SK-N-SH (cell line): Measurements from ENCODE around the gene CLEC16A. TPM values are rescaled to one million over a fixed set of nuclear protein-coding genes. Genes with fewer than 3 reads are reported as not detected.
A peak's percentile ranks its signal among the peaks of the same experiment; 100 is the strongest.

Source experiments
- CTCF ChIA-PET: fragments of 300-600, 350-600 bp; formaldehyde crosslinking; extraction: SDS; loops from one replicate; lab custom pipeline; 2021; lab: Yijun Ruan, JAX
- POLR2A ChIA-PET: fragments of 350-600 bp; sonication (Branson Sonifier 250); formaldehyde crosslinking; extraction: SDS; loops from one replicate; lab custom pipeline; 2020; ENCODE audit warnings: antibody characterized with exemption, inconsistent platforms; lab: Yijun Ruan, JAX
- DNase-seq: peaks from one replicate; pipeline ENCODE4 v3.0.0; 2012
- H2AFZ ChIP-seq: fragments of 200-600 bp; sonication (generic); 2 replicates; pipeline ENCODE4 v1.8.1; 2016; ENCODE audit warnings: antibody characterized with exemption, mild to moderate bottlenecking, low read depth
- H3F3A ChIP-seq: fragments of 200-600 bp; sonication (generic); replicated peaks from 2 replicates; pipeline ENCODE3; 2016; ENCODE audit warnings: antibody characterized with exemption, mild to moderate bottlenecking; ENCODE audit not compliant: insufficient read depth
- H3K27ac ChIP-seq, 2 experiments: fragments of 200-500 bp in 1 of 2; fragments of 200-600 bp in 1 of 2; sonication (Bioruptor generic) in 1 of 2; sonication (generic), shearing (Covaris generic) in 1 of 2; 2 replicates each; pipeline versions ENCODE4 v1.5.1 to v1.6.1; 2014 to 2016; ENCODE audit warnings: low read depth in 2 of 2, inconsistent platforms in 1 of 2, low read length in 1 of 2, mild to moderate bottlenecking in 1 of 2, mixed read lengths in 1 of 2
- H3K27me3 ChIP-seq: fragments of 200-600 bp; sonication (generic), shearing (Covaris generic); 2 replicates; pipeline ENCODE4 v1.6.1; 2016; ENCODE audit warnings: mixed run types; ENCODE audit not compliant: insufficient read depth
- H3K36me3 ChIP-seq, 2 experiments: fragments of 200-500 bp in 1 of 2; fragments of 200-600 bp in 1 of 2; sonication (Bioruptor generic) in 1 of 2; sonication (generic) in 1 of 2; replicated peaks in 1 of 2; 2 replicates each; pipeline versions ENCODE3 to v1.5.1; 2014 to 2016; ENCODE audit warnings: low read length in 1 of 2, mild to moderate bottlenecking in 1 of 2; ENCODE audit not compliant: insufficient read depth in 2 of 2, control insufficient read depth in 1 of 2
- H3K4me1 ChIP-seq, 2 experiments: fragments of 200-500 bp in 1 of 2; fragments of 200-600 bp in 1 of 2; sonication (Bioruptor generic) in 1 of 2; sonication (generic), shearing (Covaris generic) in 1 of 2; 2 replicates each; pipeline versions ENCODE4 v1.5.1 to v1.6.1; 2014 to 2016; ENCODE audit warnings: low read depth in 1 of 2, low read length in 1 of 2, mixed run types in 1 of 2; ENCODE audit not compliant: insufficient read depth in 2 of 2, control insufficient read depth in 1 of 2
- H3K4me2 ChIP-seq: fragments of 200-600 bp; sonication (generic), shearing (Covaris generic); 2 replicates; pipeline ENCODE4 v1.6.1; 2017; ENCODE audit warnings: mixed run types
- H3K4me3 ChIP-seq, 2 experiments: fragments of 200-500 bp in 1 of 2; fragments of 200-600 bp in 1 of 2; sonication (Bioruptor generic) in 1 of 2; sonication (generic), shearing (Covaris generic) in 1 of 2; 2 replicates each; pipeline versions ENCODE4 v1.5.1 to v1.8.1; 2014 to 2016; ENCODE audit warnings: low read depth in 2 of 2, inconsistent platforms in 1 of 2, low read length in 1 of 2, mild to moderate bottlenecking in 1 of 2, mixed read lengths in 1 of 2, moderate library complexity in 1 of 2
- H3K79me2 ChIP-seq: fragments of 200-600 bp; sonication (generic); 2 replicates; pipeline ENCODE4 v1.8.1; 2017; ENCODE audit warnings: mild to moderate bottlenecking; ENCODE audit not compliant: insufficient read depth
- H3K9ac ChIP-seq: fragments of 200-600 bp; sonication (generic); 2 replicates; pipeline ENCODE4 v1.6.1; 2017; ENCODE audit warnings: mixed run types
- H3K9me2 ChIP-seq: fragments of 200-600 bp; sonication (generic); 2 replicates; pipeline ENCODE4 v1.6.1; 2017; ENCODE audit warnings: mixed run types
- H3K9me3 ChIP-seq: fragments of 200-600 bp; sonication (generic); 2 replicates; pipeline ENCODE4 v1.6.1; 2017; ENCODE audit warnings: mixed run types, mild to moderate bottlenecking, moderate library complexity
- H4K20me1 ChIP-seq: fragments of 200-600 bp; sonication (generic); 2 replicates; pipeline ENCODE4 v1.6.1; 2017; ENCODE audit warnings: mild to moderate bottlenecking, mixed run types; ENCODE audit not compliant: insufficient read depth
- CHD2 ChIP-seq: fragments of 150-350 bp; IDR thresholded peaks from 2 replicates; pipeline ENCODE4 v1.6.1; 2018; ENCODE audit warnings: low read length; ENCODE audit not compliant: partially characterized antibody
- EP300 ChIP-seq, 2 experiments: IDR thresholded peaks; 2 replicates each; pipeline versions ENCODE4 v1.4.0 to v1.6.1; 2012; ENCODE audit warnings: borderline replicate concordance in 1 of 2, low read depth in 1 of 2, low read length in 1 of 2
- EZH2phosphoT487 ChIP-seq: fragments of 200-600 bp; sonication (generic); IDR thresholded peaks from 2 replicates; pipeline ENCODE4 v1.6.1; 2017; ENCODE audit warnings: low read depth, mixed run types, mild to moderate bottlenecking, antibody characterized with exemption, moderate library complexity, borderline replicate concordance
- FOSL2 ChIP-seq: IDR thresholded peaks from 2 replicates; pipeline ENCODE4 v1.4.0; 2012; ENCODE audit warnings: low read depth, mild to moderate bottlenecking, moderate library complexity, borderline replicate concordance
- FOXM1 ChIP-seq: IDR thresholded peaks from 2 replicates; pipeline ENCODE4 v1.4.0; 2012; ENCODE audit warnings: low read depth, mild to moderate bottlenecking
- GATA2 ChIP-seq: sonication (generic); formaldehyde crosslinking; IDR thresholded peaks from 2 replicates; pipeline ENCODE4 v1.5.0; 2020; ENCODE audit warnings: mild to moderate bottlenecking, missing genetic modification reagents
- IRF3 ChIP-seq: fragments of 150-350 bp; IDR thresholded peaks from 2 replicates; pipeline ENCODE4 v1.6.1; 2016; ENCODE audit warnings: mild to moderate bottlenecking, low read depth, low read length
- JUND ChIP-seq: IDR thresholded peaks from 2 replicates; pipeline ENCODE4 v1.4.0; 2012
- MEF2A ChIP-seq: IDR thresholded peaks from 2 replicates; pipeline ENCODE4 v1.4.0; 2012; ENCODE audit warnings: low read depth, borderline replicate concordance
- NFIC ChIP-seq: IDR thresholded peaks from 2 replicates; pipeline ENCODE4 v1.4.0; 2012; ENCODE audit warnings: borderline replicate concordance
- NRF1 ChIP-seq: IDR thresholded peaks from 2 replicates; pipeline ENCODE4 v1.6.1; 2012; ENCODE audit warnings: low read depth, mild to moderate bottlenecking, low read length
- PBX3 ChIP-seq: IDR thresholded peaks from 2 replicates; pipeline ENCODE4; 2012
- POLR2AphosphoS5 ChIP-seq: IDR thresholded peaks from 2 replicates; pipeline ENCODE4 v1.6.1; 2012; ENCODE audit warnings: low read depth, low read length
- RAD21 ChIP-seq: IDR thresholded peaks from 2 replicates; pipeline ENCODE4 v1.6.1; 2012; ENCODE audit warnings: mild to moderate bottlenecking, low read length
- RCOR1 ChIP-seq: fragments of 150-350 bp; IDR thresholded peaks from 2 replicates; pipeline ENCODE4 v1.6.1; 2017; ENCODE audit warnings: antibody characterized with exemption, low read length
- RFX5 ChIP-seq: IDR thresholded peaks from 2 replicates; pipeline ENCODE4 v1.6.1; 2012; ENCODE audit warnings: mild to moderate bottlenecking, improper control_type of control experiment, low read length
- SMC3 ChIP-seq: IDR thresholded peaks from 2 replicates; pipeline ENCODE4 v1.6.1; 2012; ENCODE audit warnings: low read depth, low read length, improper control_type of control experiment
- TCF12 ChIP-seq: IDR thresholded peaks from 2 replicates; pipeline ENCODE4 v1.4.0; 2012
- TEAD4 ChIP-seq: IDR thresholded peaks from 2 replicates; pipeline ENCODE4 v1.4.0; 2012; ENCODE audit warnings: mild to moderate bottlenecking, borderline replicate concordance; ENCODE audit not compliant: insufficient read depth
- USF1 ChIP-seq: IDR thresholded peaks from 2 replicates; pipeline ENCODE4 v1.4.0; 2012; ENCODE audit warnings: low read depth, borderline replicate concordance
- YY1 ChIP-seq: IDR thresholded peaks from 2 replicates; pipeline ENCODE4 v1.4.0; 2012; ENCODE audit warnings: low read depth, mild to moderate bottlenecking
- ZBTB33 ChIP-seq: IDR thresholded peaks from 2 replicates; pipeline ENCODE4 v1.4.0; 2012; ENCODE audit warnings: low read depth, borderline replicate concordance
- WGBS: methylation state at CpG from one replicate; pipeline ENCODE4 v1.1.6; 2017; ENCODE audit warnings: low lambda C conversion rate; 5-methylcytosine and 5-hydroxymethylcytosine counted together
- polyA plus RNA-seq, 3 experiments: library from polyadenylated mRNA; depleted of rRNA; stranded (reverse); fragments of >200 nt; gene quantifications; 2 replicates each; pipeline ENCODE4 v1.2.3, GENCODE V29; 2012

The CLEC16A gene
- polyA plus RNA-seq, 1 of the 3 experiments (the other 2 are of a cell fraction): 13.7 TPM

- Histone ChIP-seq H3K79me2 (no peaks in the 10 kb centered on the region), H3K27me3 (no peaks in the 10 kb centered on the region), H2AFZ (no peak overlapping the region), H3K27ac (peak overlapping the region; percentile 31 to 59; a peak in 3 of 4 replicates), H4K20me1 (no peaks in the 10 kb centered on the region), H3K4me1 (peaks cover 8 to 10% of the 10 kb centered on the region in 2 experiments; a peak in 2 of 4 replicates), H3K4me2 (peak overlapping the region; percentile 6; the same call in 1 of the 2 replicates), H3K9me3 (no peaks in the 10 kb centered on the region), H3K4me3 (no peak overlapping the region), H3F3A (peaks cover 23% of the 10 kb centered on the region), H3K9me2 (no peaks in the 10 kb centered on the region), H3K9ac (no peak overlapping the region), H3K36me3 (peaks cover 14 to 21% of the 10 kb centered on the region in 2 experiments)
- ChIA-PET POLR2A (no interaction called here), CTCF (interaction anchor here (1.2 to 2.1 kb wide), 2 partner anchors 133 to 134 kb away, joined by 4 to 6 read pairs; partner anchors contain the start of gene SOCS1)
- TF ChIP-seq EP300 (IDR thresholded peaks at IDR 0.05; ENCODE audit: borderline replicate concordance in 1 of 2, low read depth in 1 of 2, low read length in 1 of 2) (peak; percentile 45 to 71; a peak in 2 of 4 replicates), PBX3 (peak; percentile 59), RAD21 (peak; percentile 23; the same call in 1 of the 2 replicates), TCF12 (peak; percentile 72), NFIC (peak; percentile 87), FOSL2 (no peak), CHD2 (peak; percentile 21), GATA2 (CRISPR knock-in tag) (peak; percentile 68), RCOR1 (peak; percentile 59; the same call in 1 of the 2 replicates), NRF1 (no peak), SMC3 (0 out of 2 replicates have a peak, but pooled peaks have one; percentile 13), EZH2phosphoT487 (no peak)
- 61% methylated on average over 8 of the region's 8 CpGs for WGBS
- DNase-seq: peak; percentile 67
These were observed 177.7 kb downstream of the CLEC16A start for GRCh38 chr16:11121914-11122692.

GRCh38 chr16:11123666-11124065, 179.3 kb downstream of the CLEC16A start:
- H3F3A ChIP-seq: peaks cover 17% of the 10 kb centered on the region
- no peak overlapping the region for H3K27ac ChIP-seq
- no peak overlapping the region for H2AFZ ChIP-seq
- CTCF ChIA-PET: interaction anchor here (1.2 kb wide), 1 partner anchor 131 kb away, joined by 3 read pairs; no protein-coding TSS in a partner anchor
- H3K4me3 ChIP-seq: no peak overlapping the region
- no peaks in the 10 kb centered on the region for H3K9me2 ChIP-seq
- H3K9me3 ChIP-seq: no peaks in the 10 kb centered on the region
- H3K27me3 ChIP-seq: no peaks in the 10 kb centered on the region
- no peak overlapping the region for H3K9ac ChIP-seq
- H4K20me1 ChIP-seq: no peaks in the 10 kb centered on the region
- POLR2A ChIA-PET: no interaction called here
- 96% methylated on average over 11 of the region's 11 CpGs for WGBS
- H3K79me2 ChIP-seq: no peaks in the 10 kb centered on the region
- no peak for DNase-seq
- peaks cover 14 to 24% of the 10 kb centered on the region in 2 experiments for H3K36me3 ChIP-seq
- H3K4me1 ChIP-seq: peaks cover 14 to 17% of the 10 kb centered on the region in 2 experiments
- no peak overlapping the region for H3K4me2 ChIP-seq
- TF ChIP-seq SMC3: no peak
- no peak for TF ChIP-seq YY1
- no peak for TF ChIP-seq IRF3
- no peak for TF ChIP-seq FOSL2
- TF ChIP-seq ZBTB33: no peak
- TF ChIP-seq MEF2A: no peak
- no peak for TF ChIP-seq TEAD4
- no peak for TF ChIP-seq JUND
- no peak for TF ChIP-seq POLR2AphosphoS5
- no peak for TF ChIP-seq TCF12
- TF ChIP-seq FOXM1: no peak
- TF ChIP-seq RCOR1: no peak
- no peak for TF ChIP-seq RFX5
- TF ChIP-seq CHD2: no peak
- TF ChIP-seq USF1: no peak
- no peak for TF ChIP-seq EP300 (IDR thresholded peaks at IDR 0.05; ENCODE audit: borderline replicate concordance in 1 of 2, low read depth in 1 of 2, low read length in 1 of 2)
